Epithelial cell of prostate (primary cell): Measurements from ENCODE around the gene PLEKHA6.

Experiments
- DNase-seq: peaks from one replicate; pipeline ENCODE4 v3.0.0-alpha.2; 2011; ENCODE audit warnings: low read depth, low spot score
- H3K27ac ChIP-seq: fragments of 450-650 bp; 2 replicates; pipeline ENCODE4 v1.5.1; 2017; ENCODE audit warnings: mild to moderate bottlenecking

Gene PLEKHA6

GRCh38 chr1:204201348-204202040, 158.2 kb downstream of the PLEKHA6 start:
- DNase-seq: no peak
- no peak overlapping the region for H3K27ac ChIP-seq

GRCh38 chr1:204199579-204199978, 160.2 kb downstream of the PLEKHA6 start:
- no peak for DNase-seq
- H3K27ac ChIP-seq: peak overlapping the region; percentile 76

GRCh38 chr1:204198348-204199340, 161.1 kb downstream of the PLEKHA6 start:
- H3K27ac ChIP-seq: peak overlapping the region; percentile 76
- DNase-seq: peak; percentile 74

GRCh38 chr1:204197068-204197467, 162.7 kb downstream of the PLEKHA6 start:
- H3K27ac ChIP-seq: no peak overlapping the region
- DNase-seq: no peak

- H3K27ac ChIP-seq: no peak within 1 kb of the TSS
- DNase-seq: no peak
Observed at GRCh38 chr1:204196068-204196795, 163.5 kb downstream of the PLEKHA6 start, which contains the start of gene KISS1. Gene KISS1 (minus strand): TSS chr1:204196491. CDS start chr1:204192876, 3,615 bp downstream.

GRCh38 chr1:204194771-204195170, 165.0 kb downstream of the PLEKHA6 start:
- DNase-seq: no peak
- H3K27ac ChIP-seq: no peak overlapping the region

- DNase-seq: no peak
Observed at GRCh38 chr1:204194080-204194479, 165.6 kb downstream of the PLEKHA6 start.

GRCh38 chr1:204192589-204193352, 167.0 kb downstream of the PLEKHA6 start:
- H3K27ac ChIP-seq: no peak overlapping the region
- no peak for DNase-seq

More at GRCh38 chr1:204194080-204194479, 165.6 kb downstream of the PLEKHA6 start:
- H3K27ac ChIP-seq: no peak overlapping the region

- no peak for DNase-seq
- H3K27ac ChIP-seq: no peak overlapping the region
Observed at GRCh38 chr1:204192046-204192445, 167.7 kb downstream of the PLEKHA6 start.

GRCh38 chr1:204191456-204191855, 168.3 kb downstream of the PLEKHA6 start:
- H3K27ac ChIP-seq: no peak overlapping the region
- DNase-seq: no peak

- no peak for DNase-seq
- H3K27ac ChIP-seq: no peak overlapping the region
Observed at GRCh38 chr1:204190212-204191211, 169.2 kb downstream of the PLEKHA6 start.

- no peak for DNase-seq
- H3K27ac ChIP-seq: no peak overlapping the region
Observed at GRCh38 chr1:204188959-204189639, 170.6 kb downstream of the PLEKHA6 start.

- no peak overlapping the region for H3K27ac ChIP-seq
- no peak for DNase-seq
Observed at GRCh38 chr1:204186597-204186996, 173.1 kb downstream of the PLEKHA6 start.

- no peak for DNase-seq
- H3K27ac ChIP-seq: no peak overlapping the region
Observed at GRCh38 chr1:204181116-204181515, 178.6 kb downstream of the PLEKHA6 start.

GRCh38 chr1:204180133-204180532, 179.6 kb downstream of the PLEKHA6 start:
- H3K27ac ChIP-seq: no peak overlapping the region
- DNase-seq: no peak

- DNase-seq: no peak
- no peak overlapping the region for H3K27ac ChIP-seq
Observed at GRCh38 chr1:204178487-204179281, 181.0 kb downstream of the PLEKHA6 start.

- H3K27ac ChIP-seq: no peak overlapping the region
- no peak for DNase-seq
Observed at GRCh38 chr1:204177133-204177532, 182.6 kb downstream of the PLEKHA6 start.
